Liver (tissue), 9 donors: ENCODE data around the gene PACSIN3. TPM values are rescaled to one million over a fixed set of nuclear protein-coding genes. Genes with fewer than 3 reads are reported as not detected.
"Not testable (repeated sequence)": the region's sequence is repeated elsewhere in the genome, so short reads cannot be mapped to it uniquely, and the experiment has no call there.

Source experiments
- DNase-seq: peaks from one replicate; pipeline ENCODE4 v3.0.0-alpha.2; 2017; ENCODE audit warnings: low spot score
- H3K27ac ChIP-seq, 2 donors: one replicate each; pipeline ENCODE4 v1.7.0; 2013; ENCODE audit warnings: inconsistent platforms in 2 of 2, low read length in 2 of 2, control low read depth in 1 of 2, low read depth in 1 of 2, mild to moderate bottlenecking in 1 of 2
- H3K27me3 ChIP-seq, 4 donors: one replicate each; pipeline versions ENCODE4 v1.6.1 to v1.7.0; 2013; ENCODE audit warnings: low read length in 3 of 4, inconsistent platforms in 1 of 4, mild to moderate bottlenecking in 1 of 4, moderate library complexity in 1 of 4; ENCODE audit not compliant: control insufficient read depth in 4 of 4, insufficient read depth in 4 of 4
- H3K36me3 ChIP-seq, 4 donors: one replicate each; pipeline versions ENCODE4 v1.6.1 to v1.7.0; 2013; ENCODE audit warnings: low read length in 3 of 4, mild to moderate bottlenecking in 3 of 4, low read depth in 1 of 4, moderate library complexity in 1 of 4; ENCODE audit not compliant: control insufficient read depth in 4 of 4, insufficient read depth in 3 of 4
- H3K4me1 ChIP-seq, 4 donors: one replicate each; pipeline versions ENCODE4 v1.6.1 to v1.7.0; 2013; ENCODE audit warnings: low read length in 3 of 4, mild to moderate bottlenecking in 3 of 4, moderate library complexity in 1 of 4; ENCODE audit not compliant: control insufficient read depth in 4 of 4, insufficient read depth in 4 of 4
- H3K4me3 ChIP-seq, 3 donors: one replicate each; pipeline versions ENCODE4 v1.6.1 to v1.7.0; 2013; ENCODE audit warnings: low read length in 3 of 3, control low read depth in 1 of 3, low read depth in 1 of 3, mild to moderate bottlenecking in 1 of 3
- H3K9ac ChIP-seq, 2 donors: one replicate each; pipeline ENCODE4 v1.7.0; 2013; ENCODE audit warnings: low read length in 2 of 2, mild to moderate bottlenecking in 2 of 2, moderate library complexity in 2 of 2, control low read depth in 1 of 2, low read depth in 1 of 2
- H3K9me3 ChIP-seq, 4 donors: one replicate each; pipeline versions ENCODE4 v1.6.1 to v1.7.0; 2013; ENCODE audit warnings: low read length in 3 of 4; ENCODE audit not compliant: control insufficient read depth in 4 of 4
- ATF3 ChIP-seq: IDR thresholded peaks from 2 replicates; pipeline ENCODE4 v1.6.1; 2016; ENCODE audit warnings: antibody characterized with exemption
- CTCF ChIP-seq: fragments of 150-350 bp; IDR thresholded peaks from 2 replicates; pipeline ENCODE4 v1.5.1; 2017; ENCODE audit warnings: improper control_type of control experiment, low read depth, low read length; ENCODE audit not compliant: missing input control
- EGR1 ChIP-seq, 2 donors: IDR thresholded peaks; 2 replicates each; pipeline ENCODE4 v1.6.1; 2016 to 2018; ENCODE audit warnings: antibody characterized with exemption in 2 of 2, low read depth in 2 of 2
- FOXA2 ChIP-seq: IDR thresholded peaks from 2 replicates; pipeline ENCODE4 v1.6.1; 2016; ENCODE audit warnings: antibody characterized with exemption
- GABPA ChIP-seq, 2 donors: IDR thresholded peaks in 1 of 2; conservative IDR thresholded peaks in 1 of 2; 2 replicates each; pipeline ENCODE4 v1.6.1; 2016; ENCODE audit warnings: antibody characterized with exemption in 2 of 2, mild to moderate bottlenecking in 1 of 2, moderate library complexity in 1 of 2
- HNF4A ChIP-seq, 2 donors: conservative IDR thresholded peaks; 2 replicates each; pipeline ENCODE4 v1.6.1; 2016; ENCODE audit warnings: antibody characterized with exemption in 2 of 2, mild to moderate bottlenecking in 2 of 2
- HNF4G ChIP-seq: IDR thresholded peaks from 2 replicates; pipeline ENCODE4 v1.6.1; 2016; ENCODE audit warnings: antibody characterized with exemption
- JUND ChIP-seq, 2 donors: IDR thresholded peaks; 2 replicates each; pipeline ENCODE4 v1.6.1; 2016; ENCODE audit warnings: antibody characterized with exemption in 2 of 2
- MAX ChIP-seq: IDR thresholded peaks from 2 replicates; pipeline ENCODE4 v1.6.1; 2016; ENCODE audit warnings: antibody characterized with exemption
- NR2F2 ChIP-seq: IDR thresholded peaks from 2 replicates; pipeline ENCODE4 v1.6.1; 2016; ENCODE audit warnings: antibody characterized with exemption
- RAD21 ChIP-seq, 2 donors: IDR thresholded peaks; 2 replicates each; pipeline ENCODE4 v1.6.1; 2016; ENCODE audit warnings: antibody characterized with exemption in 2 of 2, mild to moderate bottlenecking in 2 of 2
- REST ChIP-seq: IDR thresholded peaks from 2 replicates; pipeline ENCODE4 v1.6.1; 2016; ENCODE audit warnings: antibody characterized with exemption, mild to moderate bottlenecking
- RXRA ChIP-seq, 2 donors: IDR thresholded peaks; 2 replicates each; pipeline ENCODE4 v1.6.1; 2017 to 2018; ENCODE audit warnings: antibody characterized with exemption in 2 of 2, mild to moderate bottlenecking in 1 of 2
- SP1 ChIP-seq: IDR thresholded peaks from 2 replicates; pipeline ENCODE4 v1.6.1; 2018; ENCODE audit warnings: antibody characterized with exemption, mild to moderate bottlenecking
- YY1 ChIP-seq: IDR thresholded peaks from 2 replicates; pipeline ENCODE4 v1.6.1; 2016; ENCODE audit warnings: antibody characterized with exemption, mild to moderate bottlenecking
- ZBTB33 ChIP-seq: IDR thresholded peaks from 2 replicates; pipeline ENCODE4 v1.6.1; 2016; ENCODE audit warnings: antibody characterized with exemption
- WGBS: extraction: QIAGEN DNeasy Blood & Tissue Kit; methylation state at CpG from one replicate; pipeline ENCODE4 v1.1.7; 2013; 5-methylcytosine and 5-hydroxymethylcytosine counted together
- polyA plus RNA-seq, 2 donors: library from polyadenylated mRNA; stranded (reverse) in 1 of 2; unstranded in 1 of 2; fragments of 200-250 nt in 1 of 2; fragments of >200 nt in 1 of 2; fragmentation: Nextera tagmentation in 1 of 2; extraction: Ambion mirVana in 1 of 2; gene quantifications; one replicate each; pipeline versions ENCODE4 v1.2.1 to v1.2.3, GENCODE V29; 2013 to 2015
- total RNA-seq, 2 donors: library from RNA; depleted of rRNA; stranded (reverse); fragments of >200 nt; gene quantifications; one replicate each; pipeline ENCODE4 v1.2.3, GENCODE V29; 2014
- donor health status: healthy.
- donor health status: healthy.
- donor health status: healthy.
- donor health status: healthy.
- donor health status: healthy.

Gene PACSIN3
- total and polyA plus RNA-seq, 4 donors: 12.1 to 23.3 (median 19.7) TPM

- TF ChIP-seq CTCF: no peak
Observed at GRCh38 chr11:47202576-47202975, 16.3 kb upstream of the PACSIN3 start (continued).

- TF ChIP-seq GABPA (IDR thresholded peaks at IDR 0.05 in 1 of 2, conservative IDR thresholded peaks at IDR 0.05 in 1 of 2) (no peak), EGR1 (IDR thresholded peaks at IDR 0.05; ENCODE audit: low read depth in 2 of 2) (no peak), JUND (IDR thresholded peaks at IDR 0.05) (no peak), HNF4A (conservative IDR thresholded peaks at IDR 0.05) (no peak), RAD21 (IDR thresholded peaks at IDR 0.05) (no peak), MAX (no peak), FOXA2 (no peak), YY1 (no peak), HNF4G (no peak), ATF3 (no peak), SP1 (no peak), CTCF (no peak), RXRA (IDR thresholded peaks at IDR 0.05) (no peak), NR2F2 (no peak)
- no peak overlapping the region for H3K27ac ChIP-seq
Observed at GRCh38 chr11:47201015-47201414, 14.8 kb upstream of the PACSIN3 start.

GRCh38 chr11:47198161-47198560 lies 11.9 kb upstream of the PACSIN3 start:
- not testable (repeated sequence) for H3K4me3 ChIP-seq, H3K9me3 ChIP-seq, H3K36me3 ChIP-seq, H3K27ac ChIP-seq, H3K4me1 ChIP-seq, H3K27me3 ChIP-seq, DNase-seq, H3K9ac ChIP-seq
- 94% methylated on average over 9 of the region's 9 CpGs for WGBS

More at GRCh38 chr11:47201015-47201414, 14.8 kb upstream of the PACSIN3 start:
- no peaks in the 10 kb centered on the region for H3K9me3 ChIP-seq
- no peaks in the 10 kb centered on the region for H3K36me3 ChIP-seq
- no peak for DNase-seq
- no peak overlapping the region for H3K9ac ChIP-seq
- 89% methylated on average over 4 of the region's 4 CpGs for WGBS
- H3K27me3 ChIP-seq: no peaks in the 10 kb centered on the region
- H3K4me3 ChIP-seq: no peak overlapping the region
- no peaks in the 10 kb centered on the region for H3K4me1 ChIP-seq

GRCh38 chr11:47192111-47192510 lies 5.9 kb upstream of the PACSIN3 start:
- WGBS: 58% methylated on average over 4 of the region's 4 CpGs
- Histone ChIP-seq H3K4me3 (no peak overlapping the region), H3K9me3 (no peaks in the 10 kb centered on the region), H3K4me1 (peaks cover 3 to 25% (median 19%) of the 10 kb centered on the region in 4 donors), H3K27me3 (no peaks in the 10 kb centered on the region), H3K27ac (no peak overlapping the region), H3K9ac (no peak overlapping the region), H3K36me3 (no peaks in the 10 kb centered on the region)
- DNase-seq: no peak
- no peak for TF ChIP-seq HNF4A (conservative IDR thresholded peaks at IDR 0.05)
- TF ChIP-seq GABPA (IDR thresholded peaks at IDR 0.05 in 1 of 2, conservative IDR thresholded peaks at IDR 0.05 in 1 of 2): no peak
- no peak for TF ChIP-seq RAD21 (IDR thresholded peaks at IDR 0.05)
- no peak for TF ChIP-seq REST
- TF ChIP-seq ZBTB33: no peak
- TF ChIP-seq HNF4G: no peak
- no peak for TF ChIP-seq RXRA (IDR thresholded peaks at IDR 0.05)
- TF ChIP-seq EGR1 (IDR thresholded peaks at IDR 0.05; ENCODE audit: low read depth in 2 of 2): no peak
